Caco-2 (cell line): Measurements from ENCODE around the gene GRK5. TPM values are rescaled to one million over a fixed set of nuclear protein-coding genes. Genes with fewer than 3 reads are reported as not detected.
A peak's percentile ranks its signal among the peaks of the same experiment; 100 is the strongest.

Source experiments
- BruUV-seq: library from RNA; stranded (reverse); fragments of 400-500 nt; replicated peaks from 2 replicates; lab custom pipeline; 2021; lab: Mats Ljungman, UMichigan
- CTCF ChIA-PET: fragments of 300-600 bp; sonication (Branson Sonifier 250); formaldehyde crosslinking; loops from one replicate; lab custom pipeline; 2022; ENCODE audit warnings: antibody characterized with exemption; lab: Charles Lee
- POLR2A ChIA-PET: fragments of 300-600 bp; sonication (Branson Sonifier 250); formaldehyde crosslinking; loops from one replicate; lab custom pipeline; 2022; ENCODE audit warnings: antibody characterized with exemption; lab: Charles Lee
- DNase-seq, 2 experiments: peaks; one replicate each; pipeline versions ENCODE4 v3.0.0 to v3.0.0-alpha.2; 2020 to 2022
- H3K27me3 ChIP-seq: replicated peaks from 2 replicates; pipeline ENCODE4 v1.6.0; 2011; ENCODE audit warnings: low read length; ENCODE audit not compliant: control insufficient read depth, insufficient read depth
- H3K36me3 ChIP-seq: 2 replicates; pipeline ENCODE4 v1.5.1; 2011; ENCODE audit warnings: low read length; ENCODE audit not compliant: control insufficient read depth, insufficient read depth
- H3K4me1 ChIP-seq: fragments of 250-450 bp; sonication (Bioruptor Pico); 2 replicates; pipeline ENCODE4 v1.5.1; 2020; ENCODE audit warnings: mild to moderate bottlenecking
- H3K4me3 ChIP-seq: 2 replicates; pipeline ENCODE4 v1.5.1; 2011; ENCODE audit warnings: low read depth, mild to moderate bottlenecking, control low read depth, low read length
- H3K9me3 ChIP-seq: fragments of 250-450 bp; sonication (Bioruptor Pico); 2 replicates; pipeline ENCODE4 v1.5.1; 2020; ENCODE audit warnings: mild to moderate bottlenecking, moderate library complexity
- H3K27ac Mint-ChIP-seq: one replicate; pipeline ENCODE4 v1.8.0; 2022; ENCODE audit warnings: mixed read lengths; ENCODE audit not compliant: unreplicated experiment
- H3K27me3 Mint-ChIP-seq: one replicate; pipeline ENCODE4 v1.8.0; 2022; ENCODE audit warnings: mixed read lengths; ENCODE audit not compliant: insufficient read depth, unreplicated experiment
- H3K36me3 Mint-ChIP-seq: one replicate; pipeline ENCODE4 v1.8.0; 2022; ENCODE audit warnings: mild to moderate bottlenecking, mixed read lengths; ENCODE audit not compliant: insufficient read depth, unreplicated experiment
- H3K4me1 Mint-ChIP-seq: one replicate; pipeline ENCODE4 v1.8.0; 2022; ENCODE audit warnings: low read depth, mixed read lengths; ENCODE audit not compliant: unreplicated experiment
- H3K4me3 Mint-ChIP-seq: one replicate; pipeline ENCODE4 v1.8.0; 2022; ENCODE audit warnings: mild to moderate bottlenecking, moderate library complexity, mixed read lengths; ENCODE audit not compliant: unreplicated experiment
- H3K9me3 Mint-ChIP-seq: one replicate; pipeline ENCODE4 v1.8.0; 2022; ENCODE audit warnings: mixed read lengths; ENCODE audit not compliant: unreplicated experiment
- CTCF ChIP-seq, 2 experiments: fragments of 200-600 bp in 1 of 2; IDR thresholded peaks; 1 replicate in 1 of 2; 2 replicates in 1 of 2; pipeline versions ENCODE4 v1.5.1 to v1.8.0; 2011 to 2022; ENCODE audit warnings: antibody characterized with exemption in 1 of 2, control low read depth in 1 of 2, inconsistent platforms in 1 of 2, low read depth in 1 of 2, low read length in 1 of 2, mild to moderate bottlenecking in 1 of 2, moderate library complexity in 1 of 2; ENCODE audit not compliant: insufficient read depth in 1 of 2, severe bottlenecking in 1 of 2, unreplicated experiment in 1 of 2
- intact Hi-C: fragments of 100-400 bp; cut with micrococcal nuclease; formaldehyde crosslinking; loops from one replicate; pipeline ENCODE4 v1.10.0; 2022; ENCODE audit not compliant: unreplicated experiment
- total RNA-seq: library from RNA; stranded (reverse); gene quantifications from 2 replicates; pipeline ENCODE4 v1.2.3, GENCODE V29; 2022

The GRK5 gene
- total RNA-seq, 1 experiment from 2014 or later, result 7.7 TPM

- no peak overlapping the region for H3K27ac Mint-ChIP-seq
- Histone ChIP-seq H3K27me3 (no peaks in the 10 kb centered on the region), H3K9me3 (no peaks in the 10 kb centered on the region), H3K36me3 (no peaks in the 10 kb centered on the region), H3K4me1 (peaks cover 8% of the 10 kb centered on the region), H3K4me3 (no peak overlapping the region)
- POLR2A ChIA-PET, result no interaction called here
- no peaks in the 10 kb centered on the region for H3K27me3 Mint-ChIP-seq
- peaks cover 11% of the 10 kb centered on the region for H3K4me1 Mint-ChIP-seq
- no TSS peak for BruUV-seq
- H3K9me3 Mint-ChIP-seq, result no peaks in the 10 kb centered on the region
- H3K4me3 Mint-ChIP-seq, result no peak overlapping the region
- no peak for DNase-seq
- no peak for TF ChIP-seq CTCF (IDR thresholded peaks at IDR 0.05; ENCODE audit: insufficient read depth in 1 of 2, low read depth in 1 of 2, low read length in 1 of 2, severe bottlenecking in 1 of 2, unreplicated experiment in 1 of 2)
- intact Hi-C loops, result no loop called here
- CTCF ChIA-PET, result interaction anchor here (0.9 kb wide), 1 partner anchor 16 kb away, joined by 4 read pairs; no protein-coding TSS in a partner anchor
- peaks cover 5% of the 10 kb centered on the region for H3K36me3 Mint-ChIP-seq
These were observed 131.7 kb downstream of the GRK5 start for GRCh38 chr10:119339109-119339508.

- intact Hi-C loops, result no loop called here
- ChIA-PET POLR2A (no interaction called here), CTCF (no interaction called here)
- no peak overlapping the region for H3K4me3 ChIP-seq
- TF ChIP-seq CTCF (IDR thresholded peaks at IDR 0.05; ENCODE audit: insufficient read depth in 1 of 2, low read depth in 1 of 2, low read length in 1 of 2, severe bottlenecking in 1 of 2, unreplicated experiment in 1 of 2), result no peak
- no peaks in the 10 kb centered on the region for H3K9me3 Mint-ChIP-seq
- H3K36me3 Mint-ChIP-seq, result peaks cover 5% of the 10 kb centered on the region
- peak overlapping the region; percentile 17 for H3K4me3 Mint-ChIP-seq
- peak overlapping the region; percentile 81 for H3K27ac Mint-ChIP-seq
- no TSS peak for BruUV-seq
- no peaks in the 10 kb centered on the region for H3K27me3 ChIP-seq
- peak; percentile 24 to 50 for DNase-seq
- H3K27me3 Mint-ChIP-seq, result no peaks in the 10 kb centered on the region
- H3K4me1 Mint-ChIP-seq, result peaks cover 11% of the 10 kb centered on the region
- H3K4me1 ChIP-seq, result peaks cover 8% of the 10 kb centered on the region
- H3K9me3 ChIP-seq, result no peaks in the 10 kb centered on the region
- no peaks in the 10 kb centered on the region for H3K36me3 ChIP-seq
These were observed 133.6 kb downstream of the GRK5 start for GRCh38 chr10:119340893-119341458.

GRCh38 chr10:119341459-119342301 lies 134.3 kb downstream of the GRK5 start:
- no peak overlapping the region for H3K4me3 ChIP-seq
- no TSS peak for BruUV-seq
- Mint-ChIP-seq H3K27me3 (no peaks in the 10 kb centered on the region), H3K9me3 (no peaks in the 10 kb centered on the region), H3K4me3 (peak overlapping the region; percentile 17), H3K36me3 (peaks cover 5% of the 10 kb centered on the region), H3K4me1 (peaks cover 11% of the 10 kb centered on the region), H3K27ac (peak overlapping the region; percentile 81)
- intact Hi-C loops, result no loop called here
- H3K9me3 ChIP-seq, result no peaks in the 10 kb centered on the region
- no peak for TF ChIP-seq CTCF (IDR thresholded peaks at IDR 0.05; ENCODE audit: insufficient read depth in 1 of 2, low read depth in 1 of 2, low read length in 1 of 2, severe bottlenecking in 1 of 2, unreplicated experiment in 1 of 2)
- CTCF ChIA-PET, result interaction anchor here (0.6 kb wide), 1 partner anchor 372 kb away, joined by 5 read pairs; no protein-coding TSS in a partner anchor
- peak in 1 of 2 experiments; percentile 55 for DNase-seq
- no peaks in the 10 kb centered on the region for H3K36me3 ChIP-seq
- peaks cover 8% of the 10 kb centered on the region for H3K4me1 ChIP-seq
- H3K27me3 ChIP-seq, result no peaks in the 10 kb centered on the region
- POLR2A ChIA-PET, result no interaction called here
